Daoy (cell line): ENCODE results near the gene PEAK1. TPM values are rescaled to one million over a fixed set of nuclear protein-coding genes. Genes with fewer than 3 reads are reported as not detected.

ENCODE experiments used
- DNase-seq: peaks from one replicate; pipeline ENCODE4 v3.0.0-alpha.2; 2015; ENCODE audit warnings: low read depth
- total RNA-seq: library from RNA; depleted of rRNA; stranded (reverse); fragments of >200 nt; shearing (Covaris generic); gene quantifications from 2 replicates; pipeline ENCODE4 v1.2.3, GENCODE V29; 2014

The PEAK1 gene
- total RNA-seq, 1 experiment from 2014 or later: 12.7 TPM

GRCh38 chr15:77094397-77095030, 325.4 kb downstream of the PEAK1 start:
- no peak for DNase-seq

- DNase-seq: no peak
Measured at GRCh38 chr15:77093436-77093835, 326.5 kb downstream of the PEAK1 start.

GRCh38 chr15:77091097-77091496, 328.8 kb downstream of the PEAK1 start:
- DNase-seq: no peak

GRCh38 chr15:77087213-77087612, 332.7 kb downstream of the PEAK1 start:
- DNase-seq: no peak

GRCh38 chr15:77085297-77085696, 334.6 kb downstream of the PEAK1 start:
- peak; percentile 40 for DNase-seq

GRCh38 chr15:77084436-77084835, 335.5 kb downstream of the PEAK1 start:
- no peak for DNase-seq

- DNase-seq: no peak
Measured at GRCh38 chr15:77083381-77084160, 336.3 kb downstream of the PEAK1 start.

GRCh38 chr15:77081971-77082370, 337.9 kb downstream of the PEAK1 start:
- DNase-seq: no peak

- no peak for DNase-seq
Measured at GRCh38 chr15:77076323-77076915, 343.5 kb downstream of the PEAK1 start.

- peak; percentile 51 for DNase-seq
Measured at GRCh38 chr15:77075528-77075927, 344.4 kb downstream of the PEAK1 start.

GRCh38 chr15:77074350-77074749, 345.6 kb downstream of the PEAK1 start:
- no peak for DNase-seq

GRCh38 chr15:77071305-77072223, 348.3 kb downstream of the PEAK1 start:
- DNase-seq: no peak

GRCh38 chr15:77070495-77071304, 349.2 kb downstream of the PEAK1 start, which contains the start of gene TSPAN3:
TSS of gene TSPAN3 (minus strand) at chr15:77071109. CDS start at chr15:77070954, 155 bp downstream.
- peak; percentile 95 for DNase-seq

GRCh38 chr15:77070180-77070494, 349.8 kb downstream of the PEAK1 start:
- no peak for DNase-seq

GRCh38 chr15:77069521-77070121, 350.3 kb downstream of the PEAK1 start:
- peak; percentile 10 for DNase-seq

- DNase-seq: no peak
Measured at GRCh38 chr15:77068633-77069032, 351.3 kb downstream of the PEAK1 start.

- DNase-seq: no peak
Measured at GRCh38 chr15:77067691-77068367, 352.1 kb downstream of the PEAK1 start.

GRCh38 chr15:77066971-77067690, 352.8 kb downstream of the PEAK1 start:
- no peak for DNase-seq
